Activated CD4-positive, alpha-beta T cell treated with anti-CD3 and anti-CD28 coated beads for 36 hours (primary cell): Measurements from ENCODE around the gene SCN4A. TPM values are rescaled to one million over a fixed set of nuclear protein-coding genes. Genes with fewer than 3 reads are reported as not detected.

Experiments used
- ATAC-seq: fragments of 200-7000 bp; cut with Tn5 transposase; one replicate; pipeline ENCODE4 v1.10.0; 2021; ENCODE audit warnings: mild to moderate bottlenecking, moderate library complexity
- CTCF ChIA-PET: fragments of 350-600 bp; sonication (Branson Sonifier 250); formaldehyde crosslinking; loops from one replicate; lab custom pipeline; 2021; ENCODE audit warnings: antibody characterized with exemption; lab: Charles Lee
- POLR2A ChIA-PET: fragments of 350-600 bp; sonication (Branson Sonifier 250); formaldehyde crosslinking; loops from one replicate; lab custom pipeline; 2021; ENCODE audit warnings: antibody characterized with exemption, inconsistent platforms; lab: Charles Lee
- DNase-seq: peaks from one replicate; pipeline ENCODE4 v3.0.0-alpha.2; 2020
- H3K27ac Mint-ChIP-seq: one replicate; pipeline ENCODE4 v1.8.0; 2021; ENCODE audit warnings: mixed read lengths
- H3K27me3 Mint-ChIP-seq: one replicate; pipeline ENCODE4 v1.8.0; 2021; ENCODE audit warnings: mixed read lengths
- H3K36me3 Mint-ChIP-seq: one replicate; pipeline ENCODE4 v1.8.0; 2021; ENCODE audit warnings: low read depth, mixed read lengths
- H3K4me1 Mint-ChIP-seq: one replicate; pipeline ENCODE4 v1.8.0; 2021; ENCODE audit warnings: mixed read lengths
- H3K4me3 Mint-ChIP-seq: one replicate; pipeline ENCODE4 v1.8.0; 2021; ENCODE audit warnings: mild to moderate bottlenecking, moderate library complexity, mixed read lengths
- H3K9me3 Mint-ChIP-seq: one replicate; pipeline ENCODE4 v1.8.0; 2021; ENCODE audit warnings: low read depth, mixed read lengths
- intact Hi-C, 2 experiments: fragments of 100-400 bp; cut with DNase I in 1 of 2; cut with micrococcal nuclease in 1 of 2; formaldehyde crosslinking; loops; one replicate each; pipeline versions ENCODE4 v1.14.2 to v1.15.1; 2022 to 2024; cut with DNase I, micrococcal nuclease
- total RNA-seq, 2 experiments: library from RNA; stranded (reverse); gene quantifications; one replicate each; pipeline ENCODE4 v1.2.3, GENCODE V29; 2021

SCN4A gene
- total RNA-seq, 2 experiments from 2014 or later = 0.21 to 0.50 TPM

GRCh38 chr17:63942309-63942985 is 30.3 kb downstream of the SCN4A start:
- ATAC-seq (no peak), DNase-seq (no peak)
- ChIA-PET POLR2A (no interaction called here), CTCF (interaction anchor here (1.0 kb wide), 1 partner anchor 12 kb away, joined by 3 read pairs; no protein-coding TSS in a partner anchor)
- Mint-ChIP-seq H3K27me3 (no peaks in the 10 kb centered on the region), H3K27ac (no peak overlapping the region), H3K36me3 (no peaks in the 10 kb centered on the region), H3K9me3 (no peaks in the 10 kb centered on the region), H3K4me1 (peaks cover 16% of the 10 kb centered on the region), H3K4me3 (no peak overlapping the region)
- intact Hi-C loops = no loop called here

GRCh38 chr17:63941751-63942150 is 31.0 kb downstream of the SCN4A start:
- Mint-ChIP-seq H3K36me3 (no peaks in the 10 kb centered on the region), H3K27ac (no peak overlapping the region), H3K4me3 (no peak overlapping the region), H3K27me3 (no peaks in the 10 kb centered on the region), H3K4me1 (peaks cover 14% of the 10 kb centered on the region), H3K9me3 (no peaks in the 10 kb centered on the region)
- intact Hi-C loops = no loop called here
- ChIA-PET POLR2A (no interaction called here), CTCF (no interaction called here)
- DNase-seq (no peak), ATAC-seq (no peak)

- intact Hi-C loops = no loop called here
Measured at GRCh38 chr17:63941162-63941561, 31.6 kb downstream of the SCN4A start.

GRCh38 chr17:63940584-63940983 is 32.1 kb downstream of the SCN4A start:
- Mint-ChIP-seq H3K4me3 (no peak overlapping the region), H3K36me3 (no peaks in the 10 kb centered on the region), H3K4me1 (peaks cover 8% of the 10 kb centered on the region), H3K9me3 (no peaks in the 10 kb centered on the region), H3K27ac (no peak overlapping the region), H3K27me3 (no peaks in the 10 kb centered on the region)
- CTCF ChIA-PET = no interaction called here
- ATAC-seq = no peak
- intact Hi-C loops = no loop called here
- POLR2A ChIA-PET = no interaction called here
- no peak for DNase-seq

More at GRCh38 chr17:63941162-63941561, 31.6 kb downstream of the SCN4A start:
- H3K9me3 Mint-ChIP-seq = no peaks in the 10 kb centered on the region
- CTCF ChIA-PET = no interaction called here
- H3K27ac Mint-ChIP-seq = no peak overlapping the region
- H3K27me3 Mint-ChIP-seq = no peaks in the 10 kb centered on the region
- POLR2A ChIA-PET = no interaction called here
- H3K4me1 Mint-ChIP-seq = peaks cover 9% of the 10 kb centered on the region
- H3K4me3 Mint-ChIP-seq = no peak overlapping the region
- no peaks in the 10 kb centered on the region for H3K36me3 Mint-ChIP-seq
- ATAC-seq (no peak), DNase-seq (no peak)

- no peak overlapping the region for H3K27ac Mint-ChIP-seq
- H3K9me3 Mint-ChIP-seq = no peaks in the 10 kb centered on the region
- no peaks in the 10 kb centered on the region for H3K27me3 Mint-ChIP-seq
- no peak for DNase-seq
- no peaks in the 10 kb centered on the region for H3K36me3 Mint-ChIP-seq
- ATAC-seq = no peak
- H3K4me3 Mint-ChIP-seq = no peak overlapping the region
- POLR2A ChIA-PET = no interaction called here
- CTCF ChIA-PET = interaction anchor here (0.6 kb wide), 1 partner anchor 125 kb away, joined by 3 read pairs; no protein-coding TSS in a partner anchor
- peaks cover 3% of the 10 kb centered on the region for H3K4me1 Mint-ChIP-seq
- intact Hi-C loops = no loop called here
Measured at GRCh38 chr17:63939884-63940283, 32.8 kb downstream of the SCN4A start.

GRCh38 chr17:63939401-63939800 is 33.3 kb downstream of the SCN4A start:
- ChIA-PET CTCF (interaction anchor here (0.6 kb wide), 1 partner anchor 126 kb away, joined by 3 read pairs; no protein-coding TSS in a partner anchor), POLR2A (no interaction called here)
- Mint-ChIP-seq H3K27ac (no peak overlapping the region), H3K9me3 (no peaks in the 10 kb centered on the region), H3K27me3 (no peaks in the 10 kb centered on the region), H3K4me1 (peaks cover 3% of the 10 kb centered on the region), H3K4me3 (no peak overlapping the region), H3K36me3 (no peaks in the 10 kb centered on the region)
- ATAC-seq (no peak), DNase-seq (no peak)
- intact Hi-C loops = no loop called here

GRCh38 chr17:63937920-63938319 is 34.8 kb downstream of the SCN4A start:
- CTCF ChIA-PET = interaction anchor here (1.1 kb wide), 1 partner anchor 47 kb away, joined by 3 read pairs; no protein-coding TSS in a partner anchor
- POLR2A ChIA-PET = no interaction called here
- intact Hi-C loops = no loop called here
- ATAC-seq = no peak
- peaks cover 3% of the 10 kb centered on the region for H3K4me1 Mint-ChIP-seq
- no peaks in the 10 kb centered on the region for H3K36me3 Mint-ChIP-seq
- no peaks in the 10 kb centered on the region for H3K27me3 Mint-ChIP-seq
- no peaks in the 10 kb centered on the region for H3K9me3 Mint-ChIP-seq
- no peak overlapping the region for H3K4me3 Mint-ChIP-seq
- H3K27ac Mint-ChIP-seq = no peak overlapping the region
- no peak for DNase-seq

GRCh38 chr17:63937319-63937718 is 35.4 kb downstream of the SCN4A start:
- DNase-seq = no peak
- no peak overlapping the region for H3K4me3 Mint-ChIP-seq
- no peaks in the 10 kb centered on the region for H3K27me3 Mint-ChIP-seq
- no peak for ATAC-seq
- H3K27ac Mint-ChIP-seq = no peak overlapping the region
- ChIA-PET POLR2A (no interaction called here), CTCF (interaction anchor here (0.6 to 1.1 kb wide), 6 partner anchors 9 to 50 kb away, joined by 3 to 4 read pairs (median 3); no protein-coding TSS in a partner anchor)
- no peaks in the 10 kb centered on the region for H3K36me3 Mint-ChIP-seq
- intact Hi-C loops = no loop called here
- H3K4me1 Mint-ChIP-seq = peaks cover 6% of the 10 kb centered on the region
- H3K9me3 Mint-ChIP-seq = no peaks in the 10 kb centered on the region

- H3K36me3 Mint-ChIP-seq = no peaks in the 10 kb centered on the region
- H3K27ac Mint-ChIP-seq = no peak overlapping the region
- no peak overlapping the region for H3K4me3 Mint-ChIP-seq
- ATAC-seq = no peak
- CTCF ChIA-PET = interaction anchor here (0.6 to 2.6 kb wide), 8 partner anchors 12 to 1046 kb away, joined by 3 to 11 read pairs (median 4); partner anchors contain the start of genes CSHL1 and GH1
- DNase-seq = no peak
- POLR2A ChIA-PET = interaction anchor here (0.6 kb wide), 1 partner anchor 573 kb away, joined by 3 read pairs; the partner anchor contains the start of gene CEP95
- no peaks in the 10 kb centered on the region for H3K9me3 Mint-ChIP-seq
- intact Hi-C loops = no loop called here
- no peaks in the 10 kb centered on the region for H3K27me3 Mint-ChIP-seq
- peaks cover 18% of the 10 kb centered on the region for H3K4me1 Mint-ChIP-seq
Measured at GRCh38 chr17:63934183-63935112, 38.3 kb downstream of the SCN4A start.

GRCh38 chr17:63933598-63933997 is 39.1 kb downstream of the SCN4A start:
- Mint-ChIP-seq H3K36me3 (no peaks in the 10 kb centered on the region), H3K27me3 (no peaks in the 10 kb centered on the region), H3K4me3 (no peak overlapping the region), H3K9me3 (no peaks in the 10 kb centered on the region), H3K4me1 (peaks cover 15% of the 10 kb centered on the region), H3K27ac (no peak overlapping the region)
- ATAC-seq (no peak), DNase-seq (no peak)
- CTCF ChIA-PET = interaction anchor here (0.7 to 2.6 kb wide), 5 partner anchors 15 to 1047 kb away, joined by 3 to 11 read pairs (median 4); partner anchors contain the start of genes CSHL1 and GH1
- POLR2A ChIA-PET = interaction anchor here (0.6 kb wide), 1 partner anchor 573 kb away, joined by 3 read pairs; the partner anchor contains the start of gene CEP95
- intact Hi-C loops = no loop called here

GRCh38 chr17:63932721-63933120 is 40.0 kb downstream of the SCN4A start:
- H3K36me3 Mint-ChIP-seq = no peaks in the 10 kb centered on the region
- H3K4me3 Mint-ChIP-seq = peak overlapping the region; percentile 88
- ChIA-PET CTCF (interaction anchor here (1.0 to 2.6 kb wide), 8 partner anchors 14 to 201 kb away, joined by 3 to 16 read pairs (median 6); partner anchors contain the start of gene GH1), POLR2A (no interaction called here)
- peak overlapping the region; percentile 93 for H3K27ac Mint-ChIP-seq
- peaks cover 15% of the 10 kb centered on the region for H3K4me1 Mint-ChIP-seq
- no peak for ATAC-seq
- H3K27me3 Mint-ChIP-seq = no peaks in the 10 kb centered on the region
- intact Hi-C loops = no loop called here
- DNase-seq = no peak
- no peaks in the 10 kb centered on the region for H3K9me3 Mint-ChIP-seq
